Keratinocyte (primary cell): ENCODE data around the gene TNPO3. TPM values are rescaled to one million over a fixed set of nuclear protein-coding genes. Genes with fewer than 3 reads are reported as not detected.

Experiments used
- DNase-seq: peaks from one replicate; pipeline ENCODE4 v3.0.0-alpha.2; 2011; ENCODE audit warnings: low read depth, missing footprints, low spot score
- FAIRE-seq: peaks from 2 replicates; lab custom pipeline; 2011; peaks lifted over from hg19 to GRCh38; lab: Jason Lieb, UNC
- H2AFZ ChIP-seq: 2 replicates; pipeline ENCODE4 v1.6.0; 2012; ENCODE audit warnings: low read length, control low read depth, inconsistent platforms; ENCODE audit not compliant: control insufficient read depth
- H3K27ac ChIP-seq: 2 replicates; pipeline ENCODE4 v1.5.1; 2011; ENCODE audit warnings: low read length; ENCODE audit not compliant: control insufficient read depth, insufficient read depth
- H3K27me3 ChIP-seq: 3 replicates; pipeline ENCODE4 v1.6.0; 2011; ENCODE audit warnings: low read length; ENCODE audit not compliant: control insufficient read depth, insufficient read depth; ENCODE audit errors: extremely low read depth
- H3K36me3 ChIP-seq, 2 experiments: 2 replicates in 1 of 2; 3 replicates in 1 of 2; pipeline ENCODE4 v1.5.1; 2011; ENCODE audit warnings: low read length in 2 of 2, mild to moderate bottlenecking in 1 of 2; ENCODE audit not compliant: control insufficient read depth in 2 of 2, insufficient read depth in 2 of 2; ENCODE audit errors: extremely low read depth in 1 of 2
- H3K4me1 ChIP-seq: 3 replicates; pipeline ENCODE4 v1.5.1; 2011; ENCODE audit warnings: low read length; ENCODE audit not compliant: control insufficient read depth, insufficient read depth; ENCODE audit errors: extremely low read depth
- H3K4me2 ChIP-seq: 3 replicates; pipeline ENCODE4 v1.6.0; 2011; ENCODE audit warnings: low read depth, low read length; ENCODE audit not compliant: control insufficient read depth, insufficient read depth; ENCODE audit errors: extremely low read depth
- H3K4me3 ChIP-seq, 3 experiments: fragments of 200-600 bp in 1 of 3; sonication (generic) in 1 of 3; 2 replicates in 2 of 3; 3 replicates in 1 of 3; pipeline ENCODE4 v1.5.1; 2011 to 2016; ENCODE audit warnings: low read length in 3 of 3, mild to moderate bottlenecking in 3 of 3, control low read depth in 2 of 3, inconsistent platforms in 1 of 3, low read depth in 1 of 3, mixed read lengths in 1 of 3, mixed run types in 1 of 3, moderate library complexity in 1 of 3; ENCODE audit not compliant: control insufficient read depth in 2 of 3, insufficient read depth in 2 of 3; ENCODE audit errors: extremely low read depth in 1 of 3
- H3K79me2 ChIP-seq: 2 replicates; pipeline ENCODE4 v1.6.0; 2012; ENCODE audit warnings: low read length; ENCODE audit not compliant: control insufficient read depth, insufficient read depth
- H3K9ac ChIP-seq: 3 replicates; pipeline ENCODE4 v1.6.0; 2011; ENCODE audit warnings: low read length; ENCODE audit not compliant: control insufficient read depth, insufficient read depth; ENCODE audit errors: extremely low read depth
- H3K9me1 ChIP-seq: 3 replicates; pipeline ENCODE4 v1.6.0; 2011; ENCODE audit warnings: low read length; ENCODE audit not compliant: control insufficient read depth, insufficient read depth; ENCODE audit errors: extremely low read depth
- H3K9me3 ChIP-seq: 2 replicates; pipeline ENCODE4 v1.5.1; 2012; ENCODE audit warnings: low read depth, low read length; ENCODE audit not compliant: control insufficient read depth
- H4K20me1 ChIP-seq: 3 replicates; pipeline ENCODE4 v1.6.0; 2011; ENCODE audit warnings: low read length; ENCODE audit not compliant: control insufficient read depth, insufficient read depth; ENCODE audit errors: extremely low read depth
- EZH2 ChIP-seq: IDR thresholded peaks from one replicate; pipeline ENCODE4 v1.6.1; 2012; ENCODE audit warnings: inconsistent platforms, mild to moderate bottlenecking, low read length, moderate library complexity
- dilution Hi-C: fragments of 300-500 bp; cut with MboI; formaldehyde crosslinking; loops from one replicate; pipeline ENCODE4 v1.7.0; 2020; ENCODE audit warnings: low sequenced_read_pairs; ENCODE audit not compliant: extremely low pct_ligation_motif_present
- polyA plus RNA-seq, 5 experiments: library from polyadenylated mRNA; depleted of rRNA in 3 of 5; stranded (reverse) in 3 of 5; stranded (forward) in 1 of 5; unstranded in 1 of 5; fragments of >200 nt; gene quantifications; 1 replicate in 1 of 5; 2 replicates in 3 of 5; 3 replicates in 1 of 5; pipeline versions ENCODE4 v1.2.1 to v1.2.3, GENCODE V29; 2011 to 2012; ENCODE audit warnings: missing spikeins in 2 of 5, low read depth in 1 of 5, low replicate concordance in 1 of 5
- TF ChIP-seq, protein P1 (sequence below), 3 experiments: IDR thresholded peaks in 1 of 3; conservative IDR thresholded peaks in 1 of 3; optimal IDR thresholded peaks in 1 of 3; 2 replicates in 2 of 3; 3 replicates in 1 of 3; pipeline versions ENCODE3 to v1.5.1; 2011; ENCODE audit warnings: low read length in 3 of 3, mild to moderate bottlenecking in 3 of 3, moderate library complexity in 2 of 3, control low read depth in 1 of 3, inconsistent platforms in 1 of 3; ENCODE audit not compliant: insufficient read depth in 2 of 3; ENCODE audit errors: extremely low read depth in 1 of 3

The TNPO3 gene
- polyA plus RNA-seq, 1 donor (not counting 4 experiments of a cell fraction or from before 2014, with no cell fraction given): 35.1 TPM

DNA sequence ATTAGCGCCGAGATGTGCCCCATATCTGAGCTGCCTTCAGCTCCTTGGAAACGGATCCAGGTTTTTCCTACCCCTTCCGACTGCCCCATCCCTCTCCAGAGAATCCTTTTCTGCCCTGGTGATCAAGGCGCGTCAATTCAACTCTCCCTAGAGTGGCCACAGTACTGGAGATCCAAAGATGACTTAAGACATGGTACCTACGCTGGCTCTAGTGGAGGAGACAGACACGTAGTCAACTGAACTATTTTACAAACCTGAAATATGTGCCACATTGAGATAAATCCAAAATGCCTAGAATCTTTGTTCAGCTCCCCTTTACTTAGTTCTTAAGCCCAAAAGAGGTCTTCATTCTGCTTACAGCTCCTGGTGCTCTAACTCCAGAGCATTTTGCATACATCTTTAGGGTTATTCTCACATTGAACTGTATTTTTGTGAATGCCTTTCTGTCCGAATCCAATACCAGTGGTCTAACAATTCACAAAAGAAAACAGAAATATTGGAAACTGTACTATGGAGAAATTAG is 444 bp upstream of the TNPO3 start:
- no peaks in the 10 kb centered on the region for H4K20me1 ChIP-seq
- H3K4me1 ChIP-seq: peaks cover 13% of the 10 kb centered on the region
- peak overlapping the region; percentile 91 for H2AFZ ChIP-seq
- H3K9ac ChIP-seq: peak overlapping the region; percentile 96
- H3K79me2 ChIP-seq: peaks cover 43% of the 10 kb centered on the region
- peak overlapping the region; percentile 86 to 96 (median 89) for H3K4me3 ChIP-seq
- TF ChIP-seq EZH2: no peak
- TF ChIP-seq, protein P1, sequence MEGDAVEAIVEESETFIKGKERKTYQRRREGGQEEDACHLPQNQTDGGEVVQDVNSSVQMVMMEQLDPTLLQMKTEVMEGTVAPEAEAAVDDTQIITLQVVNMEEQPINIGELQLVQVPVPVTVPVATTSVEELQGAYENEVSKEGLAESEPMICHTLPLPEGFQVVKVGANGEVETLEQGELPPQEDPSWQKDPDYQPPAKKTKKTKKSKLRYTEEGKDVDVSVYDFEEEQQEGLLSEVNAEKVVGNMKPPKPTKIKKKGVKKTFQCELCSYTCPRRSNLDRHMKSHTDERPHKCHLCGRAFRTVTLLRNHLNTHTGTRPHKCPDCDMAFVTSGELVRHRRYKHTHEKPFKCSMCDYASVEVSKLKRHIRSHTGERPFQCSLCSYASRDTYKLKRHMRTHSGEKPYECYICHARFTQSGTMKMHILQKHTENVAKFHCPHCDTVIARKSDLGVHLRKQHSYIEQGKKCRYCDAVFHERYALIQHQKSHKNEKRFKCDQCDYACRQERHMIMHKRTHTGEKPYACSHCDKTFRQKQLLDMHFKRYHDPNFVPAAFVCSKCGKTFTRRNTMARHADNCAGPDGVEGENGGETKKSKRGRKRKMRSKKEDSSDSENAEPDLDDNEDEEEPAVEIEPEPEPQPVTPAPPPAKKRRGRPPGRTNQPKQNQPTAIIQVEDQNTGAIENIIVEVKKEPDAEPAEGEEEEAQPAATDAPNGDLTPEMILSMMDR (optimal IDR thresholded peaks at IDR 0.05 in 1 of 3, IDR thresholded peaks at IDR 0.05 in 1 of 3, conservative IDR thresholded peaks at IDR 0.05 in 1 of 3; ENCODE audit: extremely low read depth in 1 of 3, insufficient read depth in 2 of 3, low read length in 3 of 3): no peak
- DNase-seq (no peak), FAIRE-seq (no peak)
- H3K4me2 ChIP-seq: peak overlapping the region; percentile 95
- no peaks in the 10 kb centered on the region for H3K9me1 ChIP-seq
- H3K27me3 ChIP-seq: no peaks in the 10 kb centered on the region
- no peaks in the 10 kb centered on the region for H3K9me3 ChIP-seq
- peak overlapping the region; percentile 99 for H3K27ac ChIP-seq
- dilution Hi-C loops: no loop called here
- no peaks in the 10 kb centered on the region for H3K36me3 ChIP-seq

DNA sequence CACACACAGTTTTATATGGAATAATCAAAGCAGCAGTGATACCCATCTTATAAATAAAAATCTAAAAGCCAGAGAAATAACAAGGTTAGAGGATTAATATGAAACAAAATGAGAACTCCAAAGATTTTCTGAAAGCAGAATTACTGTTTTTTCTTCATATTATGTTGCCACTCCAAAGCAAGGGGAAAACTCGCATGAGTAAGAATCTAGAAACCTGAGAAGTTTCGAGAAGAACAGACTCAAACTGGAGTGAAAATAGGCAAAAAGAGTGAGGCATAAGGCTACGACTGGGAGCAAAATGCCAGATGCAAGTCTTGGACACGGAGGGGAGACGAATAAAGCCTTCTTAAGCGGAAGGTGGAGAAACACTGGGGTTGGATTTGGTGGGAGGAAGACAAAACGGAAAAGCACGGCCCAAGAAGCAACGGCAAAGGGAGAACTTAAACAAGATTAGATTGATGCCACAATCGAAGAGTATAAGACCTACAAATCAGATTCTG is 923 bp downstream of the TNPO3 start:
- Histone ChIP-seq H4K20me1 (peaks cover 2% of the 10 kb centered on the region), H3K4me1 (peaks cover 13% of the 10 kb centered on the region), H3K27ac (peak overlapping the region; percentile 99), H3K79me2 (peaks cover 53% of the 10 kb centered on the region), H3K27me3 (no peaks in the 10 kb centered on the region), H3K36me3 (no peaks in the 10 kb centered on the region), H2AFZ (peak overlapping the region; percentile 91), H3K4me2 (peak overlapping the region; percentile 91), H3K9me3 (no peaks in the 10 kb centered on the region), H3K9ac (peak overlapping the region; percentile 96), H3K4me3 (peak overlapping the region; percentile 86 to 96 (median 89)), H3K9me1 (no peaks in the 10 kb centered on the region)
- FAIRE-seq: no peak
- DNase-seq: no peak
- TF ChIP-seq EZH2: no peak
- TF ChIP-seq, protein P1 (optimal IDR thresholded peaks at IDR 0.05 in 1 of 3, IDR thresholded peaks at IDR 0.05 in 1 of 3, conservative IDR thresholded peaks at IDR 0.05 in 1 of 3; ENCODE audit: extremely low read depth in 1 of 3, insufficient read depth in 2 of 3, low read length in 3 of 3): no peak
- dilution Hi-C loops: no loop called here
